HG02623 (cell line): ENCODE measurements around the gene CROCC.
"Not testable (repeated sequence)": the region's sequence is repeated elsewhere in the genome, so short reads cannot be mapped to it uniquely, and the experiment has no call there.

Experiments
- ATAC-seq: cut with Tn5 transposase; IDR thresholded peaks from one replicate; pipeline ENCODE4 v1.9.1; 2021; ENCODE audit warnings: moderate library complexity; ENCODE audit not compliant: unreplicated experiment

Gene CROCC

DNA sequence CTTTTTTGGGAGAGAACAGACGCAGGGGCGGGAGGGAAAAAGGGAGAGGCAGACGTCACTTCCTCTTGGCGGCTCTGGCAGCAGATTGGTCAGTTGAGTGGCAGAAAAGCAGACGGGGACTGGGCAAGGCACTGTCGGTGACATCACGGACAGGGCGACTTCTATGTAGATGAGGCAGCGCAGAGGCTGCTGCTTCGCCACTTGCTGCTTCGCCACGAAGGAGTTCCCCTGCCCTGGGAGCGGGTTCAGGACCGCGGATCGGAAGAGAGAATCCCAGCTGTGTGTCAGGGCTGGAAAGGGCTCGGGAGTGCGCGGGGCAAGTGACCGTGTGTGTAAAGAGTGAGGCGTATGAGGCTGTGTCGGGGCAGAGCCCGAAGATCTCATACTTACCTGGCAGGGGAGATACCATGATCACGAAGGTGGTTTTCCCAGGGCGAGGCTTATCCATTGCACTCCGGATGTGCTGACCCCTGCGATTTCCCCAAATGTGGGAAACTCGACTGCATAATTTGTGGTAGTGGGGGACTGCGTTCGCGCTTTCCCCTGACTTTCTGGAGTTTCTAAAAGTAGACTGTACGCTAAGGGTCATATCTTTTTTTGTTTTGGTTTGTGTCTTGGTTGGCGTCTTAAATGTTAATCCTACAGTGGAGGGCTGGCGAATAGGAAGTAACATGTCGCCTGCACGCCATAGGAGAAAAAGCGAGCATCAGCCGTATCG, 26.0 kb upstream of the CROCC start, which contains the start of gene RNU1-2:
TSS of gene RNU1-2 (plus strand) at position 383 of the 718 bp plus-strand sequence.
- ATAC-seq, result peak; percentile 89

GRCh38 chr1:16896316-16897055, 25.2 kb upstream of the CROCC start:
- not testable (repeated sequence) for ATAC-seq

GRCh38 chr1:16897653-16898052, 24.1 kb upstream of the CROCC start:
- ATAC-seq, result not testable (repeated sequence)

DNA sequence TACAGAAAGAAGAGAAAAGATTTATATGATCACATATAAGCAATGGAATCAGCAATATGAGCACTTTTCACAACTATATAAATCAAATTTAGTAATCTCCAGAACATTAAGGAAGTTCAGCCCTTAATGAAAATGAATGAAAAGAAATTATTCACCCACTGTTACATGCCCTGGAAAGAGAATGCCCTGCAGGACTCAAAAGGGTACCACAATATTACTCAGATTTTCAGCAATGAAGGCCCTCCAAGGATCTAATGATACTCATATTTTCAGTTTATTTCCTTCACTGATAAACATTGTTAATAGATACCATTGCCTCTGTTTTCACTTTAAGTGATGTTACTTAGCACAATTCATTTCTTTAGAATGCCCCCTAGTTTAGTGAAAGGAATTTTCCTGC, 23.4 kb upstream of the CROCC start:
- ATAC-seq, result not testable (repeated sequence)

DNA sequence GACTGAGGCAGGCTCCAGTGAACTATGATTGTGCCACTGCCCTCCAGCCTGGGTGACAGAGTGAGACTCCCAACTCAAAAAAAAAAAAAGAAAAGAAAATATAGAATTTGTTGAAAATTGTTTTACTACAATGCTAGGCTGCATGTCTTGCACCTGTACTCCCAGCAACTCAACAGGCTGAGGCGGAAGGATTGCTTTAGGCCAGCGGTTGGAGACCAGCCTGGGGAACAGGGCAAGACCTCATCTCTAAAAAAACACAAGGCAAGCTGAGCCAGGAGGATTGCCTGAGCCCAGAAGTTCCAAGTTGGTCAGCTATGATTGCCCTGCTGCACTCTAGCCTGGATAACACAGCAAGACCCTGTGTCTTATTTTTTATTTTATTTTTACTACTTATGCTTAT, 22.7 kb upstream of the CROCC start:
- not testable (repeated sequence) for ATAC-seq

DNA sequence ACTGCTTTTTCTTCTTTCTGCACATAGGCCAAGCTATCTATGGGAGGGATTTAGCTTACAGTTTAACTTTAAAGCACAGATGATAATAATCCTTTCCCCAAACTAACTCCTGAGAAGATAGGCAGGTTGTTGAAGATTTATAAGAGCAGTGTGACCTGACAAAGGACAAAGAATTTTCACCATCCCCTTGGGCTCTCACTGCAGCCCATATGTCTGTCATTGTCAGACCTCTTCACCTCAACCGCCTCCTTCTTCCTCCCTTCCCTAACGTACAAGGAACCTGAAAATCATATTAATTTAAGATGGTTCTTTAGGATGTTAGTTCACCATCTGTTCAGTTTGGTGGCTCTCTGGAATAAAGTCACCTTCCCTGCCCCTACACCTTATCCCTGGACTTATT, 21.0 kb upstream of the CROCC start:
- ATAC-seq, result no peak

DNA sequence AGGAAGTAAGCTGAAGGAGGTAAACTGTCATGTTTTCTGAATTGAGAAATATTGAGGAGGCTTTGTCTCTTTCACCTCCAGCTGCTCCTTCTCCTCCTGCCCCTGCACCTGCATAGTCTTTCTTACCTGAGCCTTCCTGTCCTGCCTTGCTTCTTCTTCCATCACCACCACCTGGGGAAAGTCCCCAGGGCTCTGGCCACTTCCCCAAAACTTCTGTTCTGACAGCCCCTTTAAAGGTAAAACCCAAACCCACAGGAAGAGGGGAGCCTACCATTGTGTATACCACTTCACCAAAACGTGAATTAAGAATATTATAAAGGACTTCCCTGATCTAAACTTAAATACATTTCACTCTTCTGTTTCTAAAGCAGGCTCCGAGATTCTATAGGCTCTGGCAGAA, 20.4 kb upstream of the CROCC start:
- ATAC-seq, result not testable (repeated sequence)

DNA sequence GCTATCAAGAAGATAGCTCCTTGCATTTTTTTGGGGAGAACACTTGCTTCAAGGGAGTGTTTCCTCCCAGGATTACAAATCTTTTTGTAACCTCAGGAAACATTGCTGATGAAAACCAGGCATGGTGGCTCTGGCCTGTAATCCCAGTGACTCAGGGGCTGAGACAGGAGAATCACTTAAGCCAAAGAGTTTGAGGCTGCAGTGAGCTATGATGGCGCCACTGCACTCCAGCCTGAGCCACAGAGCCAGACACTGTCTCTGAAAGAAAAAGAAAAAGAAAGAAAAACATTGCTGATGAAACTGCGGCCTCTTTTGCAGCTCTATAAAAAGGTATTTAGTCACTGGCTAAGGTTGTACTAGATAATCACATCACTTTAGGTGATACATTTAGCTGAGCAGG, 18.7 kb upstream of the CROCC start:
- ATAC-seq, result no peak

DNA sequence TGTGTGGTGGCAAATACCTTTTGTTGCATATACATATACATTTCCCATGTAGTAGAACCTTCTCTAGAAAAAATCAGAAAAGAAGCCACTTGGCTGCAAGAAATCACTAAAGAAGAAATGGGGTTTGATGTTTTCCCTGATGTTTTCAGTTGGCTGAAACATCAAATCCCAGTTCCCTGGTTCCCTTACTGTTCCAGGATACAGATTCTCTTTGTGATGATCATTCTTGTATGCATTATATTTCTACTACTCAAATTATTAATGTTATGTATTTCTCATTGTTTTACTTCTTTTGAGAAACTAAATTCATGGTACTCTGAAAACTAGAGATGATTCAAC, 18.3 kb upstream of the CROCC start:
- no peak for ATAC-seq

- peak; percentile 90 for ATAC-seq
Measured at GRCh38 chr1:16904560-16905109, 17.1 kb upstream of the CROCC start.

DNA sequence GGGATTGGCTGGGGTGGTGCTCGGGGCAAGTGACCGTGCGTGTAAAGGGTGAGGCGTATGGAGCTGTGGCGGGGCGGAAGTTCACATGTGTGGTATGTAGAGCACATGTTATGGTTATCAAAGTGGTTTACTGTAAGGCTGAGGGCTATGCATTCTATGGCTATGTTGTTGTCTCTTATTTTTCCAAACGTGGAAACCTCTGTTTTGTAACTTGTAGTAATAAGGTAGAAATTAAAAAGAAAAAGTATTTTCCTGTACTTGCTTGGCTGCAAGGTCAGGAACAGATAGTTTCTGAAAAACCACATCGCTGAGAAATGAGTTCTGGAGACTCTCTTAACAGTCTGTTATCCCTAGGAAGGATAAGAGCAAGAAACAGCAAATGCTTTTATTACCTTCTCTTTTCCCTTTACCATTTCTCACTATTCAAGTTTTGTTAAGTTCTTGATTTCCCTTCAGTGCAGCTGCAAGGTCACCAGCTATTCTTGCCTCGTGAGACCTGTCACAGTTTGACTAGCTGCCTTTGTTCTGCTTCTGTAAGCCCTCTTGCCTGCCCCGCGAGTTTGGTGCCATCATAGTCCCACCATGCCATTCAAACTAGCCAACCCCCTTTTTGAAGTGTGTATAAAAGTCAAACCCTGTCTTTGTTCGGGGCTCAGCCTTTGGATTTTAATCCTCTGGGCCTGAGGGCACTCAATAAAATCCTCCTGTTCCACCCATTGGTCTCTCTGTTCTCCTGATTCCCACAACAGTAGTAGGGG, 16.4 kb upstream of the CROCC start:
- ATAC-seq, result peak; percentile 63

GRCh38 chr1:16905868-16906702, 15.6 kb upstream of the CROCC start:
- ATAC-seq, result no peak

- no peak for ATAC-seq
Measured at GRCh38 chr1:16906873-16907272, 14.9 kb upstream of the CROCC start.

GRCh38 chr1:16907870-16908758, 13.6 kb upstream of the CROCC start:
- no peak for ATAC-seq

- ATAC-seq, result not testable (repeated sequence)
Measured at GRCh38 chr1:16911851-16912721, 9.6 kb upstream of the CROCC start.

DNA sequence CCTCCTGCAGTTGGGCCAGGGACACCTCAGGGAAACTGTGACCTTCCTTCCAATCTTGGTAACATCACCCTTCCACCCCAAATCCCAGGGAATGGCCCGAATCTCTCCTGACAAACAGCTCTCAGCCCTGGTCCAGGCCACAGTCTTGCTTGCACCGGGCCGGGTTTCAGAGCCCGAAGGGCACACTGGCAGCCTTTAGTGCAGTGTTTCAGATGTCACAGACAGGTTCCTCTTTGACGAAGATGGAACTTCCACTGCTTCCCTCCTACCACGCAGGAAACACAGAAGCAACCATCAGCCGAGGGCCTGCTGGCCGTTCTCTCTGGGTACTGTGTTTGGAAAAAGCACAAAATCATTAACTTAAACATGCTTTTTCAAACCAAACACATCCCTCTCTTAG, 9.0 kb upstream of the CROCC start:
- not testable (repeated sequence) for ATAC-seq

DNA sequence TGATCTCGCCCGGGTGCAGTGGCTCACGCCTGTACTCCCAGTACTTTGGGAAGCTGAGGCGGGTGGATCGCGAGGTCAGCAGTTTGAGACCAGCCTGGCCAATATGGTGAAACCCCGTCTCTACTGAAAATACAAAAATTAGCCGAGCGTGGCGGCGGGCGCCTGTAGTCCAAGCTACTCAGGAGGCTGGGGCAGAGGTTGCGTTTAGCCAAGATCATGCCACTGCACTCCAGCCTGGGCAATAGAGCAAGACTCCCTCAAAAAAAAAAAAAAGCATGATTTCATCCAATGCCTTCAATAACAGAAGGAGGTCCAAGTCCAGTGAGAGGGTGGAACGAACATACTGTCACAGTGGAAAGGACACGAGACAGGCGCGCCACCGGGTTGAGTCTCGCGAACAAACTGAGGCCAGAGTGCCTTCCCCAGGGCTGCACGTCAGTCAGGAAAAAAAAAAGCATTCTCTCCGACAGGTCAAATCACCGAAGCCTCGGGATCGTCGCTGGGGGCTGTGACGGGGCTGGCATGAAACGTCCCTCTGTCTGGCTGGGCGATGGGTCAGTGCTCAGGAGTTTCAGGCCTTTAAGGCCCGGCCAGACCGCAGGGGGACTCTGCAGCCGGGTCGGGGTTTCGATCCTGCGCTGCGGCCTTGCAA, 8.4 kb upstream of the CROCC start:
- no peak for ATAC-seq
